OCI-LY3 (cell line): Measurements from ENCODE around the gene AUTS2.

Source experiments
- H2AFZ ChIP-seq: fragments of 200-600, 300-600 bp; shearing (Covaris generic); 2 replicates; pipeline ENCODE4 v1.6.0; 2014; ENCODE audit warnings: antibody characterized with exemption, low read depth, low read length
- H3K27ac ChIP-seq: fragments of 200-600, 300-600 bp; sonication (generic); 2 replicates; pipeline ENCODE4 v1.5.1; 2014; ENCODE audit warnings: mild to moderate bottlenecking, low read length, moderate library complexity, mixed read lengths
- H3K27me3 ChIP-seq: fragments of 200-600, 300-600 bp; sonication (generic); 2 replicates; pipeline ENCODE4 v1.6.1; 2014; ENCODE audit warnings: low read depth, low read length, mixed read lengths
- H3K36me3 ChIP-seq: fragments of 200-600, 300-600 bp; sonication (generic); replicated peaks from 2 replicates; pipeline ENCODE3; 2014; ENCODE audit warnings: low read depth, low read length, mixed read lengths
- H3K4me1 ChIP-seq: fragments of 300-600, 200-600 bp; sonication (generic); 2 replicates; pipeline ENCODE4 v1.6.1; 2014; ENCODE audit warnings: low read length, mixed read lengths
- H3K4me2 ChIP-seq: fragments of 200-600, 300-600 bp; sonication (generic); 2 replicates; pipeline ENCODE4 v1.6.1; 2014; ENCODE audit warnings: low read length, mixed read lengths
- H3K4me3 ChIP-seq: fragments of 300-600, 200-600 bp; sonication (generic); 2 replicates; pipeline ENCODE4 v1.5.1; 2014; ENCODE audit warnings: antibody characterized with exemption, mild to moderate bottlenecking, low read length, moderate library complexity
- H3K79me2 ChIP-seq: fragments of 300-600, 200-600 bp; shearing (Covaris generic); 2 replicates; pipeline ENCODE4 v1.6.1; 2014; ENCODE audit warnings: mild to moderate bottlenecking, low read length, mixed read lengths
- H3K9ac ChIP-seq: fragments of 300-600, 200-600 bp; shearing (Covaris generic); 2 replicates; pipeline ENCODE4 v1.6.0; 2014; ENCODE audit warnings: mild to moderate bottlenecking, low read length, moderate library complexity
- H3K9me3 ChIP-seq: fragments of 200-600, 300-600 bp; shearing (Covaris generic); 2 replicates; pipeline ENCODE4 v1.6.1; 2014; ENCODE audit warnings: low read length, mixed read lengths; ENCODE audit not compliant: insufficient read depth
- H4K20me1 ChIP-seq: fragments of 200-600, 300-600 bp; sonication (generic); 2 replicates; pipeline ENCODE4 v1.6.1; 2016; ENCODE audit warnings: low read length, mixed read lengths; ENCODE audit not compliant: insufficient read depth
- CTCF ChIP-seq: fragments of 200-600, 300-600 bp; sonication (generic); IDR thresholded peaks from 2 replicates; pipeline ENCODE4 v1.5.1; 2014; ENCODE audit warnings: antibody characterized with exemption, low read length, low read depth
- EZH2phosphoT487 ChIP-seq: fragments of 200-600 bp; shearing (Covaris generic); IDR thresholded peaks from 2 replicates; pipeline ENCODE4 v1.6.1; 2018; ENCODE audit warnings: antibody characterized with exemption, mixed run types, low read depth

Gene AUTS2

GRCh38 chr7:70008466-70008865, 410.2 kb downstream of the AUTS2 start:
- H3K4me3 ChIP-seq = no peak overlapping the region
- TF ChIP-seq EZH2phosphoT487 (no peak), CTCF (no peak)
- no peaks in the 10 kb centered on the region for H3K79me2 ChIP-seq
- no peaks in the 10 kb centered on the region for H4K20me1 ChIP-seq
- no peak overlapping the region for H3K9ac ChIP-seq
- no peaks in the 10 kb centered on the region for H3K9me3 ChIP-seq
- no peaks in the 10 kb centered on the region for H3K4me1 ChIP-seq
- no peaks in the 10 kb centered on the region for H3K36me3 ChIP-seq
- H3K27ac ChIP-seq = no peak overlapping the region
- H3K27me3 ChIP-seq = no peaks in the 10 kb centered on the region
- no peak overlapping the region for H2AFZ ChIP-seq
- H3K4me2 ChIP-seq = no peak overlapping the region

- no peaks in the 10 kb centered on the region for H3K79me2 ChIP-seq
- H3K9ac ChIP-seq = no peak overlapping the region
These were observed 416.4 kb downstream of the AUTS2 start for GRCh38 chr7:70014472-70015177.

GRCh38 chr7:70015353-70015752, 417.1 kb downstream of the AUTS2 start:
- Histone ChIP-seq H3K27me3 (no peaks in the 10 kb centered on the region), H4K20me1 (no peaks in the 10 kb centered on the region), H3K27ac (no peak overlapping the region), H3K36me3 (no peaks in the 10 kb centered on the region), H3K4me3 (no peak overlapping the region), H3K79me2 (no peaks in the 10 kb centered on the region), H3K4me2 (no peak overlapping the region), H3K9me3 (no peaks in the 10 kb centered on the region), H2AFZ (no peak overlapping the region), H3K4me1 (no peaks in the 10 kb centered on the region), H3K9ac (no peak overlapping the region)
- TF ChIP-seq CTCF = no peak
- TF ChIP-seq EZH2phosphoT487 = no peak

More at GRCh38 chr7:70014472-70015177, 416.4 kb downstream of the AUTS2 start:
- H3K4me3 ChIP-seq = no peak overlapping the region
- no peaks in the 10 kb centered on the region for H3K9me3 ChIP-seq
- H3K27ac ChIP-seq = no peak overlapping the region
- no peak overlapping the region for H2AFZ ChIP-seq
- no peaks in the 10 kb centered on the region for H3K36me3 ChIP-seq
- no peaks in the 10 kb centered on the region for H3K4me1 ChIP-seq
- TF ChIP-seq EZH2phosphoT487 (no peak), CTCF (no peak)
- no peaks in the 10 kb centered on the region for H3K27me3 ChIP-seq
- no peaks in the 10 kb centered on the region for H4K20me1 ChIP-seq
- no peak overlapping the region for H3K4me2 ChIP-seq

GRCh38 chr7:70016044-70016770, 417.9 kb downstream of the AUTS2 start:
- H2AFZ ChIP-seq = no peak overlapping the region
- no peaks in the 10 kb centered on the region for H3K27me3 ChIP-seq
- H3K4me3 ChIP-seq = no peak overlapping the region
- H3K27ac ChIP-seq = no peak overlapping the region
- H3K4me1 ChIP-seq = no peaks in the 10 kb centered on the region
- no peaks in the 10 kb centered on the region for H3K9me3 ChIP-seq
- no peaks in the 10 kb centered on the region for H4K20me1 ChIP-seq
- no peak overlapping the region for H3K9ac ChIP-seq
- H3K79me2 ChIP-seq = no peaks in the 10 kb centered on the region
- no peaks in the 10 kb centered on the region for H3K36me3 ChIP-seq
- TF ChIP-seq CTCF = no peak
- no peak for TF ChIP-seq EZH2phosphoT487
- no peak overlapping the region for H3K4me2 ChIP-seq
